HUES64 (cell line): Measurements from ENCODE around the gene GAS7.

ENCODE experiments used
- H3K27ac ChIP-seq: 2 replicates; pipeline ENCODE4 v1.7.0; 2013; ENCODE audit warnings: low read depth, low read length, inconsistent platforms
- H3K27me3 ChIP-seq: 2 replicates; pipeline ENCODE4 v1.6.1; 2013; ENCODE audit warnings: mild to moderate bottlenecking, low read length; ENCODE audit not compliant: insufficient read depth
- H3K36me3 ChIP-seq: 2 replicates; pipeline ENCODE4 v1.6.1; 2013; ENCODE audit warnings: mild to moderate bottlenecking, low read length; ENCODE audit not compliant: insufficient read depth
- H3K4me1 ChIP-seq: 2 replicates; pipeline ENCODE4 v1.6.1; 2013; ENCODE audit warnings: mild to moderate bottlenecking, low read length, moderate library complexity; ENCODE audit not compliant: insufficient read depth
- H3K4me3 ChIP-seq: 2 replicates; pipeline ENCODE4 v1.5.1; 2013; ENCODE audit warnings: mild to moderate bottlenecking, low read length, moderate library complexity
- H3K9ac ChIP-seq: 2 replicates; pipeline ENCODE4 v1.6.1; 2013; ENCODE audit warnings: mild to moderate bottlenecking, low read depth, low read length
- H3K9me3 ChIP-seq: 2 replicates; pipeline ENCODE4 v1.6.1; 2013; ENCODE audit warnings: low read depth, low read length; ENCODE audit not compliant: insufficient read depth
- WGBS: fragments of 150-250, 120-280 bp; methylation state at CpG from one replicate; pipeline ENCODE4 v1.1.7; 2013; ENCODE audit warnings: missing lambda C conversion rate; 5-methylcytosine and 5-hydroxymethylcytosine counted together

The GAS7 gene

DNA sequence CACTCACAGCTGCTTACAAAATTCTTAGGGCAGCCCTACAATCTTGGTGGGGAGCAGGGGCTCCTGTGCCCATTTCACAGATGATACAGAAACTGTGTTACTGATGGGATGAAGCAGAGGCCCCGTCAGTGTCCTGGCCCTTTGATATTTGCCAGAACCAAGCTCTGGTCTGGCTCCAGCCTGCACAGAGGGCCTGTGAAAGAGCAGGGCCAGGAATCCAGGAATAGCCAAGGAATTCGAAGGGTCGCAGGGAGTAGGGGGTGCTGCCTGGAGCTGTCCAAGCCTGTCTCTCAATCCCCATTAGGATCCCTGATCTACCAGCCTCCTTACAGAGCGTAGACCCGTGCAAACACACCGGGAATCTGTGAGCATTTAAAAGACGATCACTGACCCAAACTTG, 207.1 kb downstream of the GAS7 start:
- H3K4me1 ChIP-seq = no peaks in the 10 kb centered on the region
- no peaks in the 10 kb centered on the region for H3K9me3 ChIP-seq
- no peaks in the 10 kb centered on the region for H3K36me3 ChIP-seq
- 91% methylated on average over 7 of the region's 7 CpGs for WGBS
- no peaks in the 10 kb centered on the region for H3K27me3 ChIP-seq
- H3K9ac ChIP-seq = no peak overlapping the region
- no peak overlapping the region for H3K27ac ChIP-seq
- no peak overlapping the region for H3K4me3 ChIP-seq

DNA sequence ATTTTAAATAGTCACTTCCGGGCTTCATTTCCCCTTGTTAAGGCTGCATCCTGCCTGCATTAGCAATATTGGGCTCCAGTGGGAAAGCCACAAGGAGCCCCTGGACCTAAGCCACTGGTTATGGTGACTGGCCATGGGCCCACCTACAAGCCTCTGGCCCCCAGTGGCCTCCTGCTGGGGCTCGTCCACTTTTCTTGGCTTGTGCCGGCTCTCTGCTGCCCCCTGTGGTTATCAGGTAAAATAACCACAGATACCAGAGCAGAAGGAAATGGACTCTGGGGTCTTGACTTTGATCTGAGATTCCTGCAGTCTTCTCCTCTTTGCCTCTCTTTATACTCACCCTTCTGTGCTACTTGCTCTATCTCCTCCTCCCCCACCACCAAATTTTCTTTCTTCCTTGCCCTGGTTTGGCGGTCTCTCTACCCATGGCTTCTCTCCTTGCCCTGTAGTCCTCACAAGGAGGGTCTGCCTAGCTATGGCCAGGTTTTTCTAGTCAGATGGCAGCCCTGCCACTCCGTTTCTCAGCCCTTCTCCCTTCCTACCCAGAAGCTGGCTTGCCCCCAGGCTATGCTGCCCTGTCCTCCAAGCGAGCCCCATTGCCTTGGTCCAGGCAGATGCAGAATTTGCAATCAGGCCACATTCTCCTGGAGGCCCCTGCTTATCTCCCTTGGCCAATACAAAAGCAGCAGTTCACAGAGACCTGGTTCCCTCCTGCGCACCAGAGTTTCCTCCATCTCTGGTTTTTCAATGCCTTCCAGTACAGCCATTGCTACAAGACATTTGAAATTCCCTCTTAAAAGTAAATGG, 210.4 kb downstream of the GAS7 start:
- Histone ChIP-seq H3K27me3 (no peaks in the 10 kb centered on the region), H3K4me1 (no peaks in the 10 kb centered on the region), H3K9me3 (no peaks in the 10 kb centered on the region), H3K27ac (no peak overlapping the region), H3K36me3 (no peaks in the 10 kb centered on the region), H3K4me3 (no peak overlapping the region), H3K9ac (no peak overlapping the region)
- 68% methylated on average over 7 of the region's 7 CpGs for WGBS

- WGBS = 86% methylated on average over 9 of the region's 9 CpGs
- Histone ChIP-seq H3K9ac (no peak overlapping the region), H3K27ac (no peak overlapping the region), H3K4me3 (no peak overlapping the region), H3K36me3 (no peaks in the 10 kb centered on the region), H3K4me1 (no peaks in the 10 kb centered on the region), H3K9me3 (no peaks in the 10 kb centered on the region), H3K27me3 (no peaks in the 10 kb centered on the region)
Measured at GRCh38 chr17:9986754-9987382, 211.5 kb downstream of the GAS7 start.

DNA sequence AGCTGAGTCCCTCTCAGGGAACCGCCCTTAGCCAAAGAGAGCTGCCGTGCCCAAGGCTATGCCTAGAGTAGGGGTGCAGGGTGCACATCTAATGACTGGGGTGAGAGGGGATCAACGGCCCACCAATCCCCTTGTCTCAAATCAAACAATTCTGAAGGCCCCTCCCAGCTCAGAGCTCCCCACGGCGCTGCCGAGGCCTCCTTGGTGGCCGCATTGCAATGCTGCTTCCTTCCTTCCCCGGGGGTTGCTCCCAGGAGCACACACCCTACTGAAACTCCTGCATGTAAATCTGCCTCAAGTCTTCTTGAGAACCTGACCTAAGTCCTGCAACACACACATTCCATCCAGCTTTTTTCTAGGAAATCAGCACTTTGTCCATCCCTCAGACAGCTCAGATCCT, 212.8 kb downstream of the GAS7 start:
- WGBS = 90% methylated on average over 8 of the region's 8 CpGs
- Histone ChIP-seq H3K4me1 (no peaks in the 10 kb centered on the region), H3K9me3 (no peaks in the 10 kb centered on the region), H3K36me3 (no peaks in the 10 kb centered on the region), H3K27me3 (no peaks in the 10 kb centered on the region), H3K27ac (no peak overlapping the region), H3K4me3 (no peak overlapping the region), H3K9ac (no peak overlapping the region)

- Histone ChIP-seq H3K27me3 (no peaks in the 10 kb centered on the region), H3K9ac (no peak overlapping the region), H3K9me3 (no peaks in the 10 kb centered on the region), H3K36me3 (no peaks in the 10 kb centered on the region), H3K4me1 (no peaks in the 10 kb centered on the region), H3K4me3 (no peak overlapping the region), H3K27ac (no peak overlapping the region)
- WGBS = 94% methylated on average over 9 of the region's 9 CpGs
Measured at GRCh38 chr17:9984768-9985167, 213.6 kb downstream of the GAS7 start.

GRCh38 chr17:9982159-9982558, 216.2 kb downstream of the GAS7 start:
- Histone ChIP-seq H3K4me1 (no peaks in the 10 kb centered on the region), H3K9ac (no peak overlapping the region)
- 75% methylated on average over 3 of the region's 3 CpGs for WGBS

DNA sequence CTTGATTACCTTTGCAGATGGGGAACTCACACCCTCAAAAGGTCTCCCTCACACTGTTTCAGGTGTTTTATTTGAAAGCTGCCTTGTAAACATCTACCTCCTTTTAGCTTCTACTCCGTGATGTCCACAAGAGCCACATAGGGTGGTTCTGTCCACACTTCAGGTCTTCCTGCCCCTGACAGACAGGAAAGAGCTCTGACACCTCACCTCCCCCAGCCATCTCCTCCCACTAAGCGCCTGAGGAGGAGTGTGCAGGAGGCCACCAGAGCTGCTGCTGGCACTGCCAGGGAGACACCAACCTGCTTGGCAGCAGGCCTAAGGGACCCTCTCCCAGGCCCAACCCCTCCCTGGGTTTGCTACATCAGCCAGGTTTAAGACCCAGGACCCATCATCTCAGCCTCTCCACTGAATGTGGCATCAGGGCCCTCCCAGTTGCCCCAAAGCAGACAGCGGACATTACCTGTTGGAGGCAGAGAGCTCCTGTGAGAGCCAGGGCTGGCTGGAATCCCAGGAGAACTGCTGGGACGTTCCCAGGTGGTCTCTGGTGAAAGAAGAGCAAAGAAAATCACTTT, 217.0 kb downstream of the GAS7 start:
- Histone ChIP-seq H3K4me1 (no peaks in the 10 kb centered on the region), H3K36me3 (no peaks in the 10 kb centered on the region), H3K9me3 (no peaks in the 10 kb centered on the region), H3K9ac (no peak overlapping the region), H3K27ac (no peak overlapping the region), H3K27me3 (no peaks in the 10 kb centered on the region), H3K4me3 (no peak overlapping the region)
- 89% methylated on average over 4 of the region's 4 CpGs for WGBS

More at GRCh38 chr17:9982159-9982558, 216.2 kb downstream of the GAS7 start:
- Histone ChIP-seq H3K9me3 (no peaks in the 10 kb centered on the region), H3K27ac (no peak overlapping the region), H3K36me3 (no peaks in the 10 kb centered on the region), H3K4me3 (no peak overlapping the region), H3K27me3 (no peaks in the 10 kb centered on the region)

DNA sequence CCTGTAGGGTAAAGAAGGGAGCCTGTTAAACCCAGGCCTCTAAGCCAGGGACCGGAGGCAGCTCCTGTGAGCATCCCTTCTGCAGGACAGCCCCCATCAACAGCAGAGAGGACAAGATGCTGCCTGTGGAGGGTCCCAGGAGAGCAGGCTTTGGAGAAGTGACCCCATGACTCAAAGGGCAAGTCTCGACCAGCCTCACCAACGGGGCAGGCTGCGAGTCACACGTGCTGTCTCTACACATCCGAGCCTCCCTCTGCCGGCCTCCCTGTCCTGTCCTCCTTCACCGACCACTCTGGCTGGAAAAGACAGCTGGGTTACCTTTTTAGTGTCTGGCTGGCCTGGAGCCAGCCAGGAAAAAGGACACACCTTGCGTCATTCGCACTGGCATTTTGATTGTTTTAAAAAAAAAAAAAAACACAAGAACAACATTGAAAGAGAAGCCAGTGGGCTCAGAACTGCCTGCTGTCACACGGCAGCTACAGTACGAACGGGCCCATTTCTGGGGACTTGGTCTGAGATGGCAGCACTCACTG, 218.9 kb downstream of the GAS7 start:
- Histone ChIP-seq H3K9me3 (no peaks in the 10 kb centered on the region), H3K4me3 (no peak overlapping the region), H3K4me1 (no peaks in the 10 kb centered on the region), H3K9ac (no peak overlapping the region), H3K27me3 (no peaks in the 10 kb centered on the region), H3K27ac (no peak overlapping the region), H3K36me3 (no peaks in the 10 kb centered on the region)
- 93% methylated on average over 13 of the region's 13 CpGs for WGBS

DNA sequence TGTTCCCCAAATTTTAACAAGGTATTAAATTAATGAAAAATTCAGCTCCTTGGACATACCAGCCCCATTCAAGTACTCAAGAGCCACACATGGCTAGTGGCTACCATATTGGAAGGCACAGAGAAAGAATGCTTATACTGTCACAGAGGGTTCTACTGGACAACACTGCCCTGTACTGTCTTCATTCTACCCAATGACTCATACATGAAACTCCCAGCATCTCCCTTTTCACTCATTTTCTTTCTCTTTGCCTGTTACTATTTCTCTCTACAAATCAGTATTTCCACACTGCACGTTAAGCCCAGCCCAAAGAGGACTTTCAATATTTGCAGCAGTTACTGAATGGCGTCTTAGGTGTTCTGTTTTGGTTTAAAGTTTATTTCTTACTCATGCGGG, 221.2 kb downstream of the GAS7 start:
- no peaks in the 10 kb centered on the region for H3K9me3 ChIP-seq
- 100% methylated on average over 2 of the region's 3 CpGs for WGBS
- H3K27ac ChIP-seq = no peak overlapping the region
- no peaks in the 10 kb centered on the region for H3K27me3 ChIP-seq
- H3K9ac ChIP-seq = no peak overlapping the region
- no peaks in the 10 kb centered on the region for H3K4me1 ChIP-seq
- H3K36me3 ChIP-seq = no peaks in the 10 kb centered on the region
- no peak overlapping the region for H3K4me3 ChIP-seq

DNA sequence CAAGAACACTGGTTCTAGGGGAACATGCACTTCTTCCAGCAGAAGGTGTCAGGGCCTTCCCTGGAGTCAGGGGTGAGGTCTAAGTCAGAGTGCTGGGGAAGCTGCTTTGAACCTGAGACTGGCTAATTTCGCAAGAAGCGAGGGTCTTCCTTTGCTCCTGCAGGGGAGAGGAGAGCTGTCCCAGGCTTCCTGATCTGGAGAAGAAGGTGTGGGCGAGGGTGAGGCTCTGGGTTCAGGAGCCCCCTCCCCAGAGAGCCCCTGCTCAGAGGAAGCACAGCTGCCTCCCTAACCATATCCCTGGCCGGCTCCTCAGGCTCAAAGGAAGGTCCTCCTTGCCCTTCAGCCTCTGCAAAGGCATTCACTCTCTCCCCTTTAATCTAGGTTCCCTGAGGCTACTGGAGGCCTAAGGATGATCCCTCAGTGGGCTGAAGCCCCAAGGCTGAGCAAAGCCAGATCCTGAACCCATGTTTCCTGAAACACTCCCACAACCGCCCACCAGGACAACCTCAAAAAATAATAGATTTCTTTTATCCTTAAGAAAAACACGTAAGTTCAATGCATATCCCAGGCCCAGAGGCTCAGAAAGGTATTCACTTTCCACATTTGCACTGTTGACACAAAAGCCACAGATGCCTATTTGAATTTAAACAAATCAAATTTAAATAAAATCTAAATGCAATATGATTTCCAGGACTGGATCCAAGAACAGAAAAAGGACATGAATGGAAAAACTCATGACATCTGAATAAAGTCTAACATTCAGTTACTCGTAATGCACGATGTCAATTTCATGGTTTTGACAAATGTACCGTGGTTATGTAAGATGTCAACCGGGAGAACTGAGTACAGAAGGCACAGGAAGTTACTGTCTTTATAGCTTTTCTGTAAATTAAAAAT, 221.9 kb downstream of the GAS7 start:
- no peak overlapping the region for H3K27ac ChIP-seq
- 93% methylated on average over 10 of the region's 10 CpGs for WGBS
- no peaks in the 10 kb centered on the region for H3K9me3 ChIP-seq
- no peak overlapping the region for H3K9ac ChIP-seq
- no peaks in the 10 kb centered on the region for H3K4me1 ChIP-seq
- H3K36me3 ChIP-seq = no peaks in the 10 kb centered on the region
- no peaks in the 10 kb centered on the region for H3K27me3 ChIP-seq
- H3K4me3 ChIP-seq = no peak overlapping the region
